Naive thymus-derived CD4-positive, alpha-beta T cell (primary cell): ENCODE measurements around the gene LEFTY1. TPM values are rescaled to one million over a fixed set of nuclear protein-coding genes. Genes with fewer than 3 reads are reported as not detected.

Experiments
- ATAC-seq: fragments of 150-1000 bp; cut with Tn5 transposase; 2 replicates; pipeline ENCODE4 v1.10.0; 2021; ENCODE audit warnings: mild to moderate bottlenecking, moderate library complexity
- CTCF ChIA-PET: fragments of 350-600 bp; sonication (Branson Sonifier 250); formaldehyde crosslinking; loops from one replicate; lab custom pipeline; 2021; ENCODE audit warnings: antibody characterized with exemption; lab: Charles Lee
- POLR2A ChIA-PET: fragments of 350-600 bp; sonication (Branson Sonifier 250); formaldehyde crosslinking; loops from one replicate; lab custom pipeline; 2021; ENCODE audit warnings: antibody characterized with exemption, inconsistent platforms; lab: Charles Lee
- DNase-seq, 9 donors: peaks; one replicate each; pipeline versions ENCODE4 v3.0.0 to v3.0.0-alpha.2; 2020 to 2022; ENCODE audit warnings: mixed read lengths in 1 of 9
- H3K27ac ChIP-seq: one replicate; pipeline ENCODE4 v1.7.0; 2013; ENCODE audit warnings: mild to moderate bottlenecking, low read depth, low read length, moderate library complexity
- H3K27me3 ChIP-seq, 2 donors: one replicate each; pipeline ENCODE4 v1.7.0; 2013; ENCODE audit warnings: low read length in 2 of 2, mild to moderate bottlenecking in 2 of 2, moderate library complexity in 2 of 2; ENCODE audit not compliant: control insufficient read depth in 2 of 2, insufficient read depth in 2 of 2
- H3K36me3 ChIP-seq, 3 experiments: 1 replicate in 2 of 3; 2 replicates in 1 of 3; pipeline ENCODE4 v1.7.0; 2013; ENCODE audit warnings: low read length in 3 of 3, mild to moderate bottlenecking in 3 of 3, moderate library complexity in 1 of 3; ENCODE audit not compliant: insufficient read depth in 3 of 3, control insufficient read depth in 2 of 3
- H3K4me1 ChIP-seq, 2 donors: one replicate each; pipeline ENCODE4 v1.7.0; 2013; ENCODE audit warnings: low read length in 2 of 2, mild to moderate bottlenecking in 2 of 2, moderate library complexity in 1 of 2; ENCODE audit not compliant: control insufficient read depth in 2 of 2, insufficient read depth in 2 of 2
- H3K4me3 ChIP-seq: 2 replicates; pipeline ENCODE4 v1.7.0; 2013; ENCODE audit warnings: mild to moderate bottlenecking, low read length
- H3K9me3 ChIP-seq, 3 experiments: 1 replicate in 2 of 3; 2 replicates in 1 of 3; pipeline ENCODE4 v1.7.0; 2013; ENCODE audit warnings: low read length in 3 of 3; ENCODE audit not compliant: control insufficient read depth in 2 of 3
- H3K27ac Mint-ChIP-seq, 9 donors: one replicate each; pipeline ENCODE4 v1.8.0; 2020 to 2022; ENCODE audit warnings: mixed read lengths in 9 of 9, mild to moderate bottlenecking in 8 of 9, moderate library complexity in 5 of 9, inconsistent platforms in 2 of 9
- H3K27me3 Mint-ChIP-seq, 5 donors: one replicate each; pipeline ENCODE4 v1.8.0; 2021 to 2022; ENCODE audit warnings: mixed read lengths in 5 of 5, mild to moderate bottlenecking in 1 of 5
- H3K36me3 Mint-ChIP-seq, 5 donors: one replicate each; pipeline ENCODE4 v1.8.0; 2020 to 2022; ENCODE audit warnings: mixed read lengths in 5 of 5, mild to moderate bottlenecking in 3 of 5, inconsistent platforms in 1 of 5
- H3K4me1 Mint-ChIP-seq, 7 donors: one replicate each; pipeline ENCODE4 v1.8.0; 2020 to 2022; ENCODE audit warnings: mixed read lengths in 7 of 7, mild to moderate bottlenecking in 3 of 7, inconsistent platforms in 1 of 7
- H3K4me3 Mint-ChIP-seq, 10 donors: one replicate each; pipeline ENCODE4 v1.8.0; 2020 to 2022; ENCODE audit warnings: mild to moderate bottlenecking in 10 of 10, mixed read lengths in 10 of 10, moderate library complexity in 6 of 10, inconsistent platforms in 2 of 10
- H3K9me3 Mint-ChIP-seq, 11 donors: one replicate each; pipeline ENCODE4 v1.8.0; 2020 to 2022; ENCODE audit warnings: mixed read lengths in 11 of 11, mild to moderate bottlenecking in 4 of 11, inconsistent platforms in 1 of 11, moderate library complexity in 1 of 11
- intact Hi-C, 2 donors: fragments of 100-400 bp; cut with micrococcal nuclease; formaldehyde crosslinking; loops; one replicate each; pipeline ENCODE4 v1.15.1; 2023
- polyA plus RNA-seq, 2 donors: library from polyadenylated mRNA; unstranded; fragments of 300-500 nt; fragmentation: Illumina TruSeq; gene quantifications; one replicate each; pipeline ENCODE4 v1.2.3, GENCODE V29; 2021
- total RNA-seq, 6 experiments: library from RNA in 5 of 6; stranded (reverse) in 5 of 6; gene quantifications; 1 replicate in 5 of 6; 2 replicates in 1 of 6; pipeline ENCODE4 v1.2.3 and lab custom pipeline; 2021 to 2026

Gene LEFTY1
- total and polyA plus RNA-seq, 7 experiments from 2014 or later, result 0.84 to 0.85 TPM; not detected in 5

DNA sequence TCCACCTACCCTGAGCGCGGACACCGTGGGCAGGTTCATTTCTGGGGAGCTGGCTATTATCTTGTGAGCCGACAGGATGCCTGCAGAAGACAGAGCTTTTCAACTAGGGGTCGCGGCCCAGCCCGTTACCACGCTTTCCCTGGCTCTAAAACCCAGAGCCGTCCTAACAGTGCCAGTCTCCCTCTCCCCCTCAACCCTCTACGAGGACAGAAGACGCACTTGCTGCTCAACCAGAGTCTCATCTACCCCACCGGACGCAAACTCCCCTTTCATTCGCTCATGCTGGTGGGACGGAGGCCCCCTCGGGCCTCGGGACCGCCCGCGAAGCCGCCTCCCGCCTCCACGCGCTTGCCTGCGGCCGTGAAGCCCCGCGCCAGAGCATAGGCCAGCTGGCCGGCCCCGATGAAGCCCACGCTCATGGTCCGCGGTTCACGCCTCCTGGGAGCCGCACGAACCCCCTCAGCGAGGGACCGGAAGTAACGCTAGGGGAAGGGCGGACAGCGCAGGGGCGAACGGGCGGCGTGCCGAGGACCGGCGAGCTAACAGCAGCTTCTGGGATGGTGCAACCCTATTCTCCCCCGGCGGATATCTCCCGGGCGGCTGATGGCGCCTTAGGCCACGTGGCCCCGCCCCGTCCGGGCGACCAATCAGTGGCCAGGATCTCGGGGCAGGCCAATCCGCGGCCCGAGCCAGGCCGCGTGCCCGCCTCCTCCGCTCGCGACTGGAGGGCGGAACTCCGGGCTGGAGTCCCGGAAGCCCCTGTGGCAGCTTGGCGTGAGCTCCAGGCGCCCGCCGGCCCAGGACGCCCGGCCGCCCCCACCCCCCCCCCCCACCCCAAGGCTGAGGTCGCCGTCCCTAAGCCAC lies 35.0 kb upstream of the LEFTY1 start, which contains the start of gene PYCR2:
Gene PYCR2 (minus strand): TSS at position 559 of the 864 bp plus-strand sequence. CDS start 140 bp downstream, at position 419.
- H3K36me3 Mint-ChIP-seq, result peaks cover 0 to 14% (median 9%) of the 10 kb centered on the region in 5 donors
- peaks cover 45 to 75% (median 60%) of the 10 kb centered on the region in 7 donors for H3K4me1 Mint-ChIP-seq
- peak within 1 kb of the TSS; percentile 90 to 98 (median 95) for H3K27ac Mint-ChIP-seq

DNA sequence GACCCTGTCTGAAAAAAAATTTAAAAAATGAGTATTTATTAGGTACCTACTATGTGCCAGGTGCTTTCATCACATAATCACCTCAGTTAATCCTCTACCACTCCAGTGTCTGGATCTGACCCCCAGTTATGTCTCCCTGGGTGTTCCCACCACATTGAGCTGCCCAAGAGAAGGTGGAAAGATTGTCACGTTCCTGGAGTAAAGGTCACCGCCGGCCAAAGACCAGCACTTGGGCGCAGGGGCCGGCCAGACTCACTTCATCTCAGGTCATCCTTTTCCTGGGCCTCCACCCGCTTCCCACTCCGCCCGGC lies 34.4 kb upstream of the LEFTY1 start:
- DNase-seq (no peak), ATAC-seq (no peak)
- H3K9me3 ChIP-seq, result no peaks in the 10 kb centered on the region
- H3K36me3 ChIP-seq, result peaks cover 0 to 34% (median 4%) of the 10 kb centered on the region in 3 experiments
- H3K9me3 Mint-ChIP-seq, result no peaks in the 10 kb centered on the region
- ChIA-PET CTCF (interaction anchor here (1.2 to 1.5 kb wide), 3 partner anchors 12 to 347 kb away, joined by 3 to 4 read pairs (median 3); no protein-coding TSS in a partner anchor), POLR2A (interaction anchor here (0.8 to 8.4 kb wide), 22 partner anchors 9 to 456 kb away, joined by 3 to 90 read pairs (median 4); partner anchors contain the start of genes H3-3A, SDE2, SRP9 and TMEM63A)
- peak overlapping the region; percentile 95 for H3K27ac ChIP-seq
- H3K4me1 ChIP-seq, result peaks cover 11 to 59% of the 10 kb centered on the region in 2 donors
- peaks cover 39 to 73% (median 54%) of the 10 kb centered on the region in 7 donors for H3K4me1 Mint-ChIP-seq
- no peaks in the 10 kb centered on the region for H3K27me3 ChIP-seq
- peak overlapping the region; percentile 90 to 98 (median 95) for H3K27ac Mint-ChIP-seq
- peak overlapping the region; percentile 86 to 98 (median 94) for H3K4me3 Mint-ChIP-seq
- peak overlapping the region; percentile 100 for H3K4me3 ChIP-seq
- intact Hi-C loops, result loop anchor here (5.0 to 10.0 kb wide), 3 partner anchors 201 to 1489 kb away; partner anchors contain the start of genes ACBD3 (in 1 of the 2) and WDR26 (in 1 of the 2)
- no peaks in the 10 kb centered on the region for H3K27me3 Mint-ChIP-seq
- peaks cover 0 to 15% (median 9%) of the 10 kb centered on the region in 5 donors for H3K36me3 Mint-ChIP-seq

More for the DNA sequence above, 35.0 kb upstream of the LEFTY1 start, which contains the start of gene PYCR2:
- no peaks in the 10 kb centered on the region for H3K27me3 ChIP-seq
- ChIA-PET CTCF (interaction anchor here (1.0 to 1.5 kb wide), 3 partner anchors 13 to 348 kb away, joined by 3 to 4 read pairs (median 3); no protein-coding TSS in a partner anchor), POLR2A (interaction anchor here (0.5 to 8.4 kb wide), 37 partner anchors 8 to 499 kb away, joined by 3 to 90 read pairs (median 4); partner anchors contain the start of genes H3-3A, SDE2, SRP9 and TMEM63A)
- ATAC-seq, result peak; percentile 99
- H3K4me1 ChIP-seq, result peaks cover 11 to 65% of the 10 kb centered on the region in 2 donors
- peak within 1 kb of the TSS; percentile 95 for H3K27ac ChIP-seq
- Mint-ChIP-seq H3K27me3 (no peaks in the 10 kb centered on the region), H3K4me3 (peak within 1 kb of the TSS; percentile 86 to 98 (median 94)), H3K9me3 (no peaks in the 10 kb centered on the region)
- H3K36me3 ChIP-seq, result peaks cover 0 to 30% (median 4%) of the 10 kb centered on the region in 3 experiments
- peak within 1 kb of the TSS; percentile 100 for H3K4me3 ChIP-seq
- intact Hi-C loops, result loop anchor here (1.0 to 10.0 kb wide), 14 partner anchors 13 to 1489 kb away; partner anchors contain the start of genes H3-3A (in 2 of the 2), SDE2 (in 2 of the 2), SRP9 (in 2 of the 2) and ACBD3 (in 1 of the 2)
- no peaks in the 10 kb centered on the region for H3K9me3 ChIP-seq
- peak; percentile 92 to 97 (median 94) for DNase-seq

DNA sequence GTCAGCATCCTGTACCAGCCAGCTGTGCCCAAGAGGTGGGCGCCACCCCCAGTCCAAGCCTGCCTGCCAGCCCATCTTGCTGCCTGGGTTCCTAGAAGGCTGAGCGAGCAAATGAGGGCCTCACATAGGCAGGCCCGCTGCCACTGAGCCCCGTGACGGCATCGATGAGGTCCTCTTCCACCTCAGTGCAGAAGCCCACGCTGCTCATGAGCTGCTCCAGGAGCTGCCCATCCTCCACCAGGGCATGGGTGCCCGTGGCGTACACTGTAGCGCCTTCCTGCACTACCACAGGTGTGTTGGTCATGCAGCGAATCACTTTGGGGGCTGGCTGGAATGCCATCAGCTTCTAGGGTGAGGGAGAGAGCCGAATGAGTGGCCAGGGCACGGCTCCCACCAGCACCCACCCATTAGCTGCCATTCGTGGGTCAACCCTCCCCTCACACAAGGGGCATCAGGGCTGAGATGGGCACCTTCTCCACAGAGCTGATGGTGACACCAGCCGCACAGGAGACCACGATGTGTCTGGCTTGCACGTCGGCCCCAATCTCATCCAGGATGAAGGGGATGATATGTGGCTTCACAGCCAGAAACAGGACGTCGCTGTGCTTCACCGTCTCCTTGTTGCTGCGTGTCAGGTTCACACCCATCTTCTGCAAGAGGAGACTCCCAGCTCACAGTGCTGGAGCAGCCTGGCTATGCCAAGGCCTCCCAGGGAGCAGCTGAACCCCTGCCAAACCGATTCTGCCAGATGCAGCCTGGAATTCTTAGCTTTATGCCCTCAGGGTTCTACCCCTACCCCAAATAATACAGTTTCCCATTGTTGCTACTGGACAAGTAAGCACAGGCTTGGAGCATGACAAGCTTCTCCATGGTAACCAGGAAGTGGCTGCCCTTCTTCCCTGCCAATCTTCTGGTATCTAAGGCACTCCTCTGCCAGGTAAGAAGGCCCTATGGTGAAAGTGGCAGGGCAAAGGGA lies 33.1 kb upstream of the LEFTY1 start:
- ATAC-seq (no peak), DNase-seq (no peak)
- H3K27me3 Mint-ChIP-seq, result no peaks in the 10 kb centered on the region
- Histone ChIP-seq H3K27ac (peak overlapping the region; percentile 95), H3K4me3 (no peak overlapping the region), H3K9me3 (no peaks in the 10 kb centered on the region), H3K4me1 (peaks cover 11 to 52% of the 10 kb centered on the region in 2 donors), H3K27me3 (no peaks in the 10 kb centered on the region), H3K36me3 (peaks cover 4 to 43% (median 10%) of the 10 kb centered on the region in 3 experiments)
- H3K36me3 Mint-ChIP-seq, result peaks cover 0 to 27% (median 14%) of the 10 kb centered on the region in 5 donors
- peaks cover 39 to 68% (median 52%) of the 10 kb centered on the region in 7 donors for H3K4me1 Mint-ChIP-seq
- POLR2A ChIA-PET, result interaction anchor here (0.7 to 8.4 kb wide), 11 partner anchors 9 to 454 kb away, joined by 3 to 90 read pairs (median 4); partner anchors contain the start of genes SDE2, SRP9 and TMEM63A
- H3K9me3 Mint-ChIP-seq, result no peaks in the 10 kb centered on the region
- H3K27ac Mint-ChIP-seq, result peak overlapping the region in 8 of 9 donors; percentile 59 to 96 (median 86)
- H3K4me3 Mint-ChIP-seq, result peak overlapping the region; percentile 86 to 98 (median 94)
- CTCF ChIA-PET, result interaction anchor here (0.6 to 1.4 kb wide), 4 partner anchors 11 to 145 kb away, joined by 3 to 4 read pairs (median 3); partner anchors contain the start of gene SRP9
- intact Hi-C loops, result loop anchor here (5.0 to 10.0 kb wide), 3 partner anchors 203 to 1487 kb away; partner anchors contain the start of genes ACBD3 (in 1 of the 2) and WDR26 (in 1 of the 2)

DNA sequence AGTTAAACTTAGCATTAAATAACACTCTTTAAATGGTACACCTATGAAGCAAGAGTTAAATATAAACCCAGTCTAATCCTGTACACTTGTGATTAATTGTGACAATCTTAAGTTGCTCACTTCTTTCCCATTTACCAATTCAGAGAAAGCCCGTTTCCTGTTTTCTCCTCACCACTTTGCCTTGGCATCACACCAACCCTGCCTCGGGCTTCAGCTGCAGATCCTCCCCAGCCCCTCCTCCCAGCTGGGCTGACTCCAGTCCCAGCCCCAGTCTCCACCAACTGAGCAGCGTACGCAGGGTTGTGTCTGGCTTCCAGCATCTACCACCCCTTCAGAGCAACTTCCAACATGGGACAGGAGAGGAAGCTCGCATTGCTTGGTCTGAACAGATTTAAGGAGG lies 31.0 kb upstream of the LEFTY1 start:
- ChIA-PET POLR2A (interaction anchor here (0.6 to 8.4 kb wide), 11 partner anchors 11 to 142 kb away, joined by 3 to 90 read pairs (median 4); partner anchors contain the start of genes SDE2, SRP9 and TMEM63A), CTCF (interaction anchor here (0.7 kb wide), 1 partner anchor 38 kb away, joined by 3 read pairs; the partner anchor contains the start of gene TMEM63A)
- peak overlapping the region; percentile 43 to 84 (median 76) for H3K4me3 Mint-ChIP-seq
- Histone ChIP-seq H3K4me3 (no peak overlapping the region), H3K27me3 (no peaks in the 10 kb centered on the region), H3K4me1 (peaks cover 11 to 43% of the 10 kb centered on the region in 2 donors), H3K36me3 (peaks cover 4 to 57% (median 10%) of the 10 kb centered on the region in 3 experiments), H3K27ac (peak overlapping the region; percentile 38), H3K9me3 (no peaks in the 10 kb centered on the region)
- H3K27ac Mint-ChIP-seq, result peak overlapping the region; percentile 68 to 93 (median 84)
- no peaks in the 10 kb centered on the region for H3K27me3 Mint-ChIP-seq
- intact Hi-C loops, result loop anchor here (5.0 to 10.0 kb wide), 3 partner anchors 205 to 1485 kb away; partner anchors contain the start of genes ACBD3 (in 1 of the 2) and WDR26 (in 1 of the 2)
- ATAC-seq, result no peak
- peak in 2 of 9 donors; percentile 22 to 30 for DNase-seq
- no peaks in the 10 kb centered on the region for H3K9me3 Mint-ChIP-seq
- H3K4me1 Mint-ChIP-seq, result peaks cover 31 to 60% (median 42%) of the 10 kb centered on the region in 7 donors
- peaks cover 0 to 37% (median 14%) of the 10 kb centered on the region in 5 donors for H3K36me3 Mint-ChIP-seq

DNA sequence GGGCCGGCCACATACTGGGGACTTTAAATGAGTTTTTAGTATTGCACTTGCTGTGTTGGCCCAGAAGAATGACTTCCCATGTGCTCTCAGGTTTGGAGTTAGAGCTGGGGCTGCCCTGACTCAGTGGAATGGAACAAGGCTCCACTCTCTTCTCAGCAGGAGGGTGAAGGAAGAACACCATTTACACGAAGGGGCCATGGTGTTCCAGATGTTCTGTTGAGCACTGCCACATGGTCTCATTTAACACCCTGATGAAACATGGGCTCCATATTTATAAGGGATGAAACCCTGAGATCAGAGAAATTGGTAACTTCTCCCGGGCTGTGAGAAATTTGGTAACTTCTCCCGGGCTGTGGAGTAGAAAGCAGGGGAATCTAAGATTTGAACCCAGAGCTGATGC lies 29.3 kb upstream of the LEFTY1 start:
- no peaks in the 10 kb centered on the region for H3K27me3 Mint-ChIP-seq
- ChIA-PET POLR2A (interaction anchor here (0.6 to 2.2 kb wide), 5 partner anchors 10 to 36 kb away, joined by 3 to 10 read pairs (median 3); partner anchors contain the start of gene TMEM63A), CTCF (no interaction called here)
- H3K4me3 Mint-ChIP-seq, result peak overlapping the region in 1 of 10 donors; percentile 34
- Histone ChIP-seq H3K4me1 (peaks cover 8 to 40% of the 10 kb centered on the region in 2 donors), H3K27ac (no peak overlapping the region), H3K4me3 (no peak overlapping the region), H3K36me3 (peaks cover 4 to 52% (median 10%) of the 10 kb centered on the region in 3 experiments), H3K9me3 (no peaks in the 10 kb centered on the region), H3K27me3 (no peaks in the 10 kb centered on the region)
- H3K9me3 Mint-ChIP-seq, result no peaks in the 10 kb centered on the region
- H3K36me3 Mint-ChIP-seq, result peaks cover 0 to 41% (median 14%) of the 10 kb centered on the region in 5 donors
- intact Hi-C loops, result no loop called here
- H3K4me1 Mint-ChIP-seq, result peaks cover 31 to 54% (median 44%) of the 10 kb centered on the region in 7 donors
- ATAC-seq (no peak), DNase-seq (no peak)
- H3K27ac Mint-ChIP-seq, result no peak overlapping the region
